WTC11 (cell line): ENCODE results near the gene NAV3.

Experiments
- CREB1 ChIP-seq: sonication (generic); formaldehyde crosslinking; IDR thresholded peaks from 2 replicates; pipeline ENCODE4 v1.8.0; 2023; ENCODE audit warnings: mild to moderate bottlenecking, missing genetic modification reagents
- GABPB1 ChIP-seq: sonication (generic); formaldehyde crosslinking; IDR thresholded peaks from 2 replicates; pipeline ENCODE4 v1.8.1; 2023; ENCODE audit warnings: mild to moderate bottlenecking, missing genetic modification reagents
- RELA ChIP-seq: sonication (generic); formaldehyde crosslinking; IDR thresholded peaks from 2 replicates; pipeline ENCODE4 v1.8.1; 2022; ENCODE audit warnings: missing genetic modification reagents, mild to moderate bottlenecking, borderline replicate concordance
- SP1 ChIP-seq: sonication (generic); formaldehyde crosslinking; conservative IDR thresholded peaks from 2 replicates; pipeline ENCODE4 v1.8.1; 2022; ENCODE audit warnings: missing genetic modification reagents
- TF ChIP-seq, protein P1 (sequence below): sonication (generic); formaldehyde crosslinking; IDR thresholded peaks from 2 replicates; pipeline ENCODE4 v1.8.0; 2022; ENCODE audit warnings: mild to moderate bottlenecking, missing genetic modification reagents
- TF ChIP-seq, protein P2 (sequence below): fragments of 200-600 bp; IDR thresholded peaks from 2 replicates; pipeline ENCODE4 v1.8.0; 2022; ENCODE audit warnings: antibody characterized with exemption

DNA sequence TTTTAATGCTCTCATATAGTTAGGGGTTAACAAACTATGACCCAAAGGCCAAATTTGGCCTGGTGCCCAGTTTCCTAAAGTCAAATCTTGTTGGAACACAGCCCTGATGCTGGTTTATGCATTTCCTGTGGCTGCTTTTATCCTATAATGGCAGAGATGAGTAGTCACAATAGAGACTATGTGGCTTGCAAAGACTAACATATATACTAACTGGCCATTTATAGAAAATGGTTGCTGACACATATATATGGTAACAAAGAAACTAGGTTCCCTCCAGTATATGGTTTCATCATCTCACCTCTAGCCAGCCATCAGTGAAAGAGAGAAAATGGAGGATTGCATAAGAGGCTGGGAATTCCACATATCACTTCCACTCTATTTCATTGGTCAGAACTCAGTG is 10.8 kb downstream of the NAV3 start:
- TF ChIP-seq, protein P1, sequence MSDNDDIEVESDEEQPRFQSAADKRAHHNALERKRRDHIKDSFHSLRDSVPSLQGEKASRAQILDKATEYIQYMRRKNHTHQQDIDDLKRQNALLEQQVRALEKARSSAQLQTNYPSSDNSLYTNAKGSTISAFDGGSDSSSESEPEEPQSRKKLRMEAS (CRISPR knock-in tag): no peak
- TF ChIP-seq, protein P2, sequence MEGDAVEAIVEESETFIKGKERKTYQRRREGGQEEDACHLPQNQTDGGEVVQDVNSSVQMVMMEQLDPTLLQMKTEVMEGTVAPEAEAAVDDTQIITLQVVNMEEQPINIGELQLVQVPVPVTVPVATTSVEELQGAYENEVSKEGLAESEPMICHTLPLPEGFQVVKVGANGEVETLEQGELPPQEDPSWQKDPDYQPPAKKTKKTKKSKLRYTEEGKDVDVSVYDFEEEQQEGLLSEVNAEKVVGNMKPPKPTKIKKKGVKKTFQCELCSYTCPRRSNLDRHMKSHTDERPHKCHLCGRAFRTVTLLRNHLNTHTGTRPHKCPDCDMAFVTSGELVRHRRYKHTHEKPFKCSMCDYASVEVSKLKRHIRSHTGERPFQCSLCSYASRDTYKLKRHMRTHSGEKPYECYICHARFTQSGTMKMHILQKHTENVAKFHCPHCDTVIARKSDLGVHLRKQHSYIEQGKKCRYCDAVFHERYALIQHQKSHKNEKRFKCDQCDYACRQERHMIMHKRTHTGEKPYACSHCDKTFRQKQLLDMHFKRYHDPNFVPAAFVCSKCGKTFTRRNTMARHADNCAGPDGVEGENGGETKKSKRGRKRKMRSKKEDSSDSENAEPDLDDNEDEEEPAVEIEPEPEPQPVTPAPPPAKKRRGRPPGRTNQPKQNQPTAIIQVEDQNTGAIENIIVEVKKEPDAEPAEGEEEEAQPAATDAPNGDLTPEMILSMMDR: no peak
- TF ChIP-seq CREB1 (CRISPR knock-in tag) (no peak), RELA (CRISPR knock-in tag) (no peak), SP1 (CRISPR knock-in tag) (no peak), GABPB1 (no peak)
